Left lung (tissue), 10 donors: ENCODE measurements around the gene PTPRA. TPM values are rescaled to one million over a fixed set of nuclear protein-coding genes. Genes with fewer than 3 reads are reported as not detected.
A peak's percentile ranks its signal among the peaks of the same experiment; 100 is the strongest.
"Not testable (repeated sequence)": the region's sequence is repeated elsewhere in the genome, so short reads cannot be mapped to it uniquely, and the experiment has no call there.

Experiments used
- ATAC-seq: fragments of 200-7000 bp; cut with Tn5 transposase; one replicate; pipeline ENCODE4 v1.9.1; 2020; ENCODE audit warnings: moderate library complexity
- DNase-seq, 4 donors: peaks; one replicate each; pipeline ENCODE4 v3.0.0-alpha.2; 2013 to 2020
- H3K27ac ChIP-seq, 2 donors: fragments of 200-600 bp; sonication (generic) in 1 of 2; one replicate each; pipeline versions ENCODE4 v1.5.0 to v1.8.0; 2020 to 2021
- H3K27me3 ChIP-seq, 2 donors: fragments of 200-600 bp; sonication (generic) in 1 of 2; one replicate each; pipeline versions ENCODE4 v1.5.0 to v1.8.0; 2020 to 2021
- H3K36me3 ChIP-seq, 2 donors: fragments of 200-600 bp; sonication (generic) in 1 of 2; one replicate each; pipeline versions ENCODE4 v1.5.0 to v1.8.0; 2020 to 2021
- H3K4me1 ChIP-seq, 2 donors: fragments of 200-600 bp; one replicate each; pipeline ENCODE4 v1.8.0; 2021
- H3K4me3 ChIP-seq, 2 donors: fragments of 200-600 bp; sonication (generic) in 1 of 2; one replicate each; pipeline versions ENCODE4 v1.5.0 to v1.8.0; 2020 to 2021; ENCODE audit warnings: mild to moderate bottlenecking in 1 of 2
- H3K9me3 ChIP-seq, 2 donors: fragments of 200-600 bp; sonication (generic) in 1 of 2; one replicate each; pipeline versions ENCODE4 v1.5.0 to v1.8.0; 2020 to 2021
- CTCF ChIP-seq, 2 donors: fragments of 200-600 bp; sonication (generic) in 1 of 2; IDR thresholded peaks; one replicate each; pipeline versions ENCODE4 v1.5.0 to v1.8.0; 2021; ENCODE audit warnings: antibody characterized with exemption in 2 of 2
- intact Hi-C, 2 donors: fragments of 100-400 bp; cut with DNase I; formaldehyde crosslinking; loops; one replicate each; pipeline versions ENCODE4 v1.11.2 to v1.14.2; 2022
- polyA plus RNA-seq, 6 donors: library from polyadenylated mRNA; unstranded; fragments of 120-200 nt; gene quantifications; one replicate each; pipeline ENCODE4 v1.2.1, GENCODE V29; 2013; ENCODE audit not compliant: insufficient read length in 6 of 6
- total RNA-seq, 2 donors: library from RNA; stranded (reverse); fragmentation: NEBNext Ultra II Directional; extraction: Animal tissue kit (Norgen Biotek cat#: 25700); gene quantifications; one replicate each; pipeline ENCODE4 v1.2.1, GENCODE V29; 2021
- donor health status: DM: no; HTN: yes; CAD: no.
- donor health status: DM: no; HTN: no; CAD: no.

PTPRA gene
- total and polyA plus RNA-seq, 8 donors = 51.0 to 88.1 (median 78.6) TPM

GRCh38 chr20:3059489-3059888 lies 186.2 kb downstream of the PTPRA start:
- ATAC-seq (no peak), DNase-seq (no peak)
- intact Hi-C loops = loop anchor here in 1 of 2 donors (10.0 kb wide), 1 partner anchor 55 kb away; no protein-coding TSS in a partner anchor
- Histone ChIP-seq H3K27me3 (no peaks in the 10 kb centered on the region), H3K9me3 (no peaks in the 10 kb centered on the region), H3K36me3 (no peaks in the 10 kb centered on the region), H3K27ac (no peak overlapping the region), H3K4me3 (no peak overlapping the region), H3K4me1 (no peaks in the 10 kb centered on the region)
- TF ChIP-seq CTCF (IDR thresholded peaks at IDR 0.05) = no peak

GRCh38 chr20:3064119-3064518 lies 190.8 kb downstream of the PTPRA start:
- H3K4me1 ChIP-seq, H3K27me3 ChIP-seq, H3K9me3 ChIP-seq, H3K4me3 ChIP-seq, DNase-seq, intact Hi-C loops, H3K36me3 ChIP-seq, H3K27ac ChIP-seq, ATAC-seq: not testable (repeated sequence)

GRCh38 chr20:3067139-3068014 lies 194.1 kb downstream of the PTPRA start:
- DNase-seq (no peak), ATAC-seq (no peak)
- intact Hi-C loops = no loop called here
- Histone ChIP-seq H3K9me3 (no peaks in the 10 kb centered on the region), H3K4me1 (peaks cover 5 to 13% of the 10 kb centered on the region in 2 donors), H3K36me3 (no peaks in the 10 kb centered on the region), H3K27ac (no peak overlapping the region), H3K4me3 (no peak overlapping the region), H3K27me3 (peaks cover 10 to 24% of the 10 kb centered on the region in 2 donors)
- no peak for TF ChIP-seq CTCF (IDR thresholded peaks at IDR 0.05)

GRCh38 chr20:3068075-3068474 lies 194.8 kb downstream of the PTPRA start:
- Histone ChIP-seq H3K36me3 (no peaks in the 10 kb centered on the region), H3K27me3 (peaks cover 14 to 31% of the 10 kb centered on the region in 2 donors), H3K9me3 (no peaks in the 10 kb centered on the region), H3K4me1 (peaks cover 5 to 17% of the 10 kb centered on the region in 2 donors), H3K27ac (no peak overlapping the region), H3K4me3 (no peak overlapping the region)
- intact Hi-C loops = no loop called here
- no peak for TF ChIP-seq CTCF (IDR thresholded peaks at IDR 0.05)
- DNase-seq (no peak), ATAC-seq (no peak)

GRCh38 chr20:3068986-3069900 lies 196.0 kb downstream of the PTPRA start:
- no peak for TF ChIP-seq CTCF (IDR thresholded peaks at IDR 0.05)
- Histone ChIP-seq H3K4me1 (peaks cover 5 to 17% of the 10 kb centered on the region in 2 donors), H3K36me3 (no peaks in the 10 kb centered on the region), H3K9me3 (no peaks in the 10 kb centered on the region), H3K4me3 (no peak overlapping the region), H3K27me3 (peaks cover 14 to 39% of the 10 kb centered on the region in 2 donors), H3K27ac (no peak overlapping the region)
- DNase-seq (no peak), ATAC-seq (peak; percentile 25)
- intact Hi-C loops = no loop called here
